Epithelial cell of proximal tubule (primary cell): Measurements from ENCODE around the gene BARD1. TPM values are rescaled to one million over a fixed set of nuclear protein-coding genes. Genes with fewer than 3 reads are reported as not detected.
A peak's percentile ranks its signal among the peaks of the same experiment; 100 is the strongest.

ENCODE experiments used
- DNase-seq: peaks from one replicate; pipeline ENCODE4 v3.0.0-alpha.2; 2011; ENCODE audit warnings: low read depth
- H3K4me3 ChIP-seq: 2 replicates; pipeline ENCODE4 v1.5.1; 2011; ENCODE audit warnings: low read depth, mild to moderate bottlenecking, low read length
- CTCF ChIP-seq: conservative IDR thresholded peaks from 2 replicates; pipeline ENCODE4 v1.5.1; 2012; ENCODE audit warnings: low read depth, mild to moderate bottlenecking, low read length
- total RNA-seq: library from RNA; depleted of rRNA; stranded (reverse); fragments of >200 nt; gene quantifications from 2 replicates; pipeline ENCODE4 v1.2.3, GENCODE V29; 2015

Gene BARD1
- 18.8 and 29.3 TPM in 2 replicates for total RNA-seq

- H3K4me3 ChIP-seq, result peak within 1 kb of the TSS; percentile 92
- no peak for TF ChIP-seq CTCF
- DNase-seq, result no peak
Measured at GRCh38 chr2:214808981-214809750, at the start of gene BARD1. Gene BARD1, minus strand, starts transcription at chr2:214809683. Its CDS starts 114 bp downstream, at chr2:214809569.

GRCh38 chr2:214856137-214856536 is 46.7 kb upstream of the BARD1 start:
- TF ChIP-seq CTCF, result no peak
- no peak overlapping the region for H3K4me3 ChIP-seq
- peak; percentile 12 for DNase-seq

- no peak for DNase-seq
- no peak for TF ChIP-seq CTCF
- H3K4me3 ChIP-seq, result no peak overlapping the region
Measured at GRCh38 chr2:214853906-214854305, 44.4 kb upstream of the BARD1 start.

- DNase-seq, result no peak
- no peak overlapping the region for H3K4me3 ChIP-seq
- TF ChIP-seq CTCF, result no peak
Measured at GRCh38 chr2:214843823-214844222, 34.3 kb upstream of the BARD1 start.

GRCh38 chr2:214839464-214839863 is 30.0 kb upstream of the BARD1 start:
- no peak overlapping the region for H3K4me3 ChIP-seq
- no peak for TF ChIP-seq CTCF
- DNase-seq, result no peak

- no peak for TF ChIP-seq CTCF
- no peak for DNase-seq
- H3K4me3 ChIP-seq, result no peak overlapping the region
Measured at GRCh38 chr2:214837466-214837865, 28.0 kb upstream of the BARD1 start.

GRCh38 chr2:214836568-214836967 is 27.1 kb upstream of the BARD1 start:
- no peak overlapping the region for H3K4me3 ChIP-seq
- TF ChIP-seq CTCF, result no peak
- no peak for DNase-seq
